GM23338 (cell line): Measurements from ENCODE around the gene ITLN1. TPM values are rescaled to one million over a fixed set of nuclear protein-coding genes. Genes with fewer than 3 reads are reported as not detected.

Experiments
- ATAC-seq: fragments of 200-7000 bp; cut with Tn5 transposase; 3 replicates; pipeline ENCODE4 v1.9.1; 2020
- DNase-seq: peaks from one replicate; pipeline ENCODE4 v3.0.0-alpha.2; 2015; ENCODE audit warnings: low spot score
- H2AFZ ChIP-seq: fragments of 200-600 bp; sonication (generic); 2 replicates; pipeline ENCODE4 v1.8.0; 2016; ENCODE audit warnings: antibody characterized with exemption, mild to moderate bottlenecking, moderate library complexity
- H3F3A ChIP-seq: fragments of 200-600 bp; sonication (generic); replicated peaks from 2 replicates; pipeline ENCODE4 v1.8.0; 2017; ENCODE audit warnings: antibody characterized with exemption, mixed run types, low read depth
- H3K27ac ChIP-seq: fragments of 200-600 bp; sonication (generic); 2 replicates; pipeline ENCODE4 v1.6.1; 2016; ENCODE audit warnings: low read depth
- H3K27me3 ChIP-seq: fragments of 200-600 bp; sonication (generic); 2 replicates; pipeline ENCODE4 v1.8.0; 2016; ENCODE audit warnings: mild to moderate bottlenecking, mixed run types, moderate library complexity; ENCODE audit not compliant: insufficient read depth
- H3K36me3 ChIP-seq: fragments of 200-600 bp; sonication (generic); 2 replicates; pipeline ENCODE4 v1.8.0; 2016; ENCODE audit warnings: mild to moderate bottlenecking; ENCODE audit not compliant: insufficient read depth
- H3K4me1 ChIP-seq: fragments of 200-600 bp; sonication (generic); 2 replicates; pipeline ENCODE4 v1.8.0; 2016; ENCODE audit warnings: mild to moderate bottlenecking, moderate library complexity; ENCODE audit not compliant: insufficient read depth
- H3K4me2 ChIP-seq: fragments of 200-600 bp; sonication (generic); 2 replicates; pipeline ENCODE4 v1.7.1; 2017; ENCODE audit warnings: mixed run types
- H3K4me3 ChIP-seq: fragments of 200-600 bp; sonication (generic); 2 replicates; pipeline ENCODE4 v1.6.1; 2016; ENCODE audit warnings: mixed run types
- H3K79me2 ChIP-seq: fragments of 200-600 bp; sonication (generic); replicated peaks from 2 replicates; pipeline ENCODE4 v1.8.0; 2017; ENCODE audit warnings: mild to moderate bottlenecking; ENCODE audit not compliant: insufficient read depth
- H3K9me2 ChIP-seq: fragments of 200-600 bp; sonication (generic); 2 replicates; pipeline ENCODE4 v1.8.0; 2017; ENCODE audit not compliant: insufficient read depth
- H4K20me1 ChIP-seq: fragments of 200-600 bp; sonication (generic); replicated peaks from 2 replicates; pipeline ENCODE4 v1.8.0; 2017; ENCODE audit warnings: mild to moderate bottlenecking; ENCODE audit not compliant: insufficient read depth
- H3K27ac Mint-ChIP-seq: 2 replicates; pipeline ENCODE4 v1.8.0; 2020; ENCODE audit warnings: inconsistent platforms, mild to moderate bottlenecking, moderate library complexity, mixed read lengths
- H3K27me3 Mint-ChIP-seq: 3 replicates; pipeline ENCODE4 v1.8.0; 2022; ENCODE audit warnings: low read depth, mild to moderate bottlenecking, moderate library complexity, mixed read lengths, inconsistent platforms; ENCODE audit not compliant: insufficient read depth, poor library complexity
- H3K36me3 Mint-ChIP-seq: 3 replicates; pipeline ENCODE4 v1.8.0; 2021; ENCODE audit warnings: low read depth, mild to moderate bottlenecking, inconsistent platforms, moderate library complexity, mixed read lengths
- H3K4me1 Mint-ChIP-seq: 3 replicates; pipeline ENCODE4 v1.8.0; 2020; ENCODE audit warnings: mild to moderate bottlenecking, inconsistent platforms, mixed read lengths
- H3K4me3 Mint-ChIP-seq: 3 replicates; pipeline ENCODE4 v1.8.0; 2021; ENCODE audit warnings: moderate library complexity, mild to moderate bottlenecking, inconsistent platforms, mixed read lengths
- H3K9me3 Mint-ChIP-seq: 3 replicates; pipeline ENCODE4 v1.8.0; 2020; ENCODE audit warnings: moderate library complexity, mild to moderate bottlenecking, inconsistent platforms, mixed read lengths
- CREB1 ChIP-seq: fragments of 250-450 bp; sonication (Bioruptor Pico); IDR thresholded peaks from 2 replicates; pipeline ENCODE4 v1.5.0; 2020; ENCODE audit warnings: low read depth, mild to moderate bottlenecking, moderate library complexity
- EZH2 ChIP-seq: fragments of 200-600 bp; sonication (generic); IDR thresholded peaks from one replicate; pipeline ENCODE4 v1.8.0; 2017; ENCODE audit warnings: antibody characterized with exemption, mild to moderate bottlenecking, low read depth; ENCODE audit not compliant: unreplicated experiment
- EZH2phosphoT487 ChIP-seq: fragments of 200-600 bp; sonication (generic); IDR thresholded peaks from one replicate; pipeline ENCODE4 v1.8.1; 2018; ENCODE audit warnings: antibody characterized with exemption; ENCODE audit not compliant: unreplicated experiment
- JUNB ChIP-seq: IDR thresholded peaks from one replicate; pipeline ENCODE4 v1.6.1; 2016; ENCODE audit warnings: antibody characterized with exemption; ENCODE audit not compliant: unreplicated experiment
- NANOG ChIP-seq: IDR thresholded peaks from 2 replicates; pipeline ENCODE4 v1.6.1; 2016; ENCODE audit warnings: antibody characterized with exemption, borderline replicate concordance
- POLR2AphosphoS5 ChIP-seq: IDR thresholded peaks from 2 replicates; pipeline ENCODE4 v1.6.1; 2016; ENCODE audit warnings: antibody characterized with exemption, low read depth
- STAT1 ChIP-seq: IDR thresholded peaks from one replicate; pipeline ENCODE4 v1.6.1; 2016; ENCODE audit warnings: antibody characterized with exemption; ENCODE audit not compliant: unreplicated experiment
- ZNF114 ChIP-seq: fragments of 250-450 bp; sonication (Bioruptor Pico); IDR thresholded peaks from 2 replicates; pipeline ENCODE4 v1.5.0; 2020; ENCODE audit warnings: mild to moderate bottlenecking, moderate library complexity
- ZNF331 ChIP-seq: fragments of 250-450 bp; sonication (Bioruptor Pico); IDR thresholded peaks from 2 replicates; pipeline ENCODE4 v1.5.0; 2020; ENCODE audit warnings: low read depth, mild to moderate bottlenecking, moderate library complexity
- polyA plus RNA-seq: library from polyadenylated mRNA; unstranded; fragments of >200 nt; fragmentation: Nextera tagmentation; extraction: Ambion mirVana; gene quantifications from 2 replicates; pipeline ENCODE4 v1.2.1, GENCODE V29; 2016
- total RNA-seq: library from RNA; depleted of rRNA; stranded (reverse); fragments of >200 nt; shearing (Covaris generic); gene quantifications from 2 replicates; pipeline ENCODE4 v1.2.3, GENCODE V29; 2014
- TF ChIP-seq, protein P1 (sequence below): IDR thresholded peaks from one replicate; pipeline ENCODE4 v1.6.1; 2018; ENCODE audit warnings: antibody characterized with exemption; ENCODE audit not compliant: unreplicated experiment
- TF ChIP-seq, protein P2 (sequence below): IDR thresholded peaks from 2 replicates; pipeline ENCODE4 v1.6.1; 2016; ENCODE audit warnings: antibody characterized with exemption
- TF ChIP-seq, protein P3 (sequence below): fragments of 250-450 bp; sonication (Bioruptor Pico); IDR thresholded peaks from 2 replicates; pipeline ENCODE4 v1.5.0; 2020; ENCODE audit warnings: mild to moderate bottlenecking, moderate library complexity
- TF ChIP-seq, protein P4 (sequence below), 2 experiments: fragments of 200-600 bp in 1 of 2; sonication (generic) in 1 of 2; conservative IDR thresholded peaks; 2 replicates each; pipeline versions ENCODE4 v1.5.1 to v1.6.1; 2016 to 2017; ENCODE audit warnings: antibody characterized with exemption in 2 of 2, low read depth in 2 of 2, mild to moderate bottlenecking in 2 of 2, moderate library complexity in 1 of 2

ITLN1 gene
- total and polyA plus RNA-seq, 2 experiments from 2014 or later = not detected

DNA sequence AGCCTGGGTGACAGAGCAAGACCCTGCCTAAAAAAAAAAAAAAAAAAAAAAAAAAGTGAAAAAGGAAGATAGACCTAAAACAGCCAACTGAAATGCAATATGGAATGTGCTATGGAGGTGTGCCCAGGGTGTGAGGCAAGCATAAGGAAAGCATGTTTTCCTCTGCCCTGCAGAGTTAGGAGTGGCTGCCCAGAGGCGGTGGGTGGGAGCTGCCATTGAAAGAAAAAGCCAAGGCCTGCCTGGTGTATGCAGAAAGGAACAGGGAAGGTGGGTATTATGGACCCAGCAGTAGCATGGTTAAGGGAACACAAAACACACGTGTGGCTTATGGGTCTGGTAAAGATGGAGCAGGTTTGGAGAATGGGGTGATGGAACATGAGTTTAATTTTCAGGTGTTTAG, 31.2 kb downstream of the ITLN1 start:
- ATAC-seq = no peak
- Histone ChIP-seq H4K20me1 (no peaks in the 10 kb centered on the region), H3K79me2 (no peaks in the 10 kb centered on the region), H3K27ac (no peak overlapping the region), H3K4me2 (no peak overlapping the region), H3K4me3 (no peak overlapping the region), H3F3A (no peaks in the 10 kb centered on the region), H2AFZ (no peak overlapping the region), H3K27me3 (no peaks in the 10 kb centered on the region), H3K4me1 (no peaks in the 10 kb centered on the region), H3K9me2 (peaks cover 4% of the 10 kb centered on the region; the same call in 1 of the 2 replicates), H3K36me3 (no peaks in the 10 kb centered on the region)
- Mint-ChIP-seq H3K27me3 (no peaks in the 10 kb centered on the region), H3K4me3 (no peak overlapping the region), H3K27ac (no peak overlapping the region), H3K9me3 (no peaks in the 10 kb centered on the region), H3K4me1 (no peaks in the 10 kb centered on the region), H3K36me3 (no peaks in the 10 kb centered on the region)
- no peak for DNase-seq
- no peak for TF ChIP-seq POLR2AphosphoS5
- no peak for TF ChIP-seq EZH2
- TF ChIP-seq, protein P1, sequence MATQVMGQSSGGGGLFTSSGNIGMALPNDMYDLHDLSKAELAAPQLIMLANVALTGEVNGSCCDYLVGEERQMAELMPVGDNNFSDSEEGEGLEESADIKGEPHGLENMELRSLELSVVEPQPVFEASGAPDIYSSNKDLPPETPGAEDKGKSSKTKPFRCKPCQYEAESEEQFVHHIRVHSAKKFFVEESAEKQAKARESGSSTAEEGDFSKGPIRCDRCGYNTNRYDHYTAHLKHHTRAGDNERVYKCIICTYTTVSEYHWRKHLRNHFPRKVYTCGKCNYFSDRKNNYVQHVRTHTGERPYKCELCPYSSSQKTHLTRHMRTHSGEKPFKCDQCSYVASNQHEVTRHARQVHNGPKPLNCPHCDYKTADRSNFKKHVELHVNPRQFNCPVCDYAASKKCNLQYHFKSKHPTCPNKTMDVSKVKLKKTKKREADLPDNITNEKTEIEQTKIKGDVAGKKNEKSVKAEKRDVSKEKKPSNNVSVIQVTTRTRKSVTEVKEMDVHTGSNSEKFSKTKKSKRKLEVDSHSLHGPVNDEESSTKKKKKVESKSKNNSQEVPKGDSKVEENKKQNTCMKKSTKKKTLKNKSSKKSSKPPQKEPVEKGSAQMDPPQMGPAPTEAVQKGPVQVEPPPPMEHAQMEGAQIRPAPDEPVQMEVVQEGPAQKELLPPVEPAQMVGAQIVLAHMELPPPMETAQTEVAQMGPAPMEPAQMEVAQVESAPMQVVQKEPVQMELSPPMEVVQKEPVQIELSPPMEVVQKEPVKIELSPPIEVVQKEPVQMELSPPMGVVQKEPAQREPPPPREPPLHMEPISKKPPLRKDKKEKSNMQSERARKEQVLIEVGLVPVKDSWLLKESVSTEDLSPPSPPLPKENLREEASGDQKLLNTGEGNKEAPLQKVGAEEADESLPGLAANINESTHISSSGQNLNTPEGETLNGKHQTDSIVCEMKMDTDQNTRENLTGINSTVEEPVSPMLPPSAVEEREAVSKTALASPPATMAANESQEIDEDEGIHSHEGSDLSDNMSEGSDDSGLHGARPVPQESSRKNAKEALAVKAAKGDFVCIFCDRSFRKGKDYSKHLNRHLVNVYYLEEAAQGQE = no peak
- no peak for TF ChIP-seq STAT1
- TF ChIP-seq JUNB = no peak
- TF ChIP-seq CREB1 = no peak
- no peak for TF ChIP-seq ZNF114 (CRISPR knock-in tag)
- no peak for TF ChIP-seq ZNF331 (CRISPR knock-in tag)
- no peak for TF ChIP-seq NANOG
- TF ChIP-seq, protein P2, sequence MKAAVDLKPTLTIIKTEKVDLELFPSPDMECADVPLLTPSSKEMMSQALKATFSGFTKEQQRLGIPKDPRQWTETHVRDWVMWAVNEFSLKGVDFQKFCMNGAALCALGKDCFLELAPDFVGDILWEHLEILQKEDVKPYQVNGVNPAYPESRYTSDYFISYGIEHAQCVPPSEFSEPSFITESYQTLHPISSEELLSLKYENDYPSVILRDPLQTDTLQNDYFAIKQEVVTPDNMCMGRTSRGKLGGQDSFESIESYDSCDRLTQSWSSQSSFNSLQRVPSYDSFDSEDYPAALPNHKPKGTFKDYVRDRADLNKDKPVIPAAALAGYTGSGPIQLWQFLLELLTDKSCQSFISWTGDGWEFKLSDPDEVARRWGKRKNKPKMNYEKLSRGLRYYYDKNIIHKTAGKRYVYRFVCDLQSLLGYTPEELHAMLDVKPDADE = no peak
- no peak for TF ChIP-seq EZH2phosphoT487
- TF ChIP-seq, protein P3, sequence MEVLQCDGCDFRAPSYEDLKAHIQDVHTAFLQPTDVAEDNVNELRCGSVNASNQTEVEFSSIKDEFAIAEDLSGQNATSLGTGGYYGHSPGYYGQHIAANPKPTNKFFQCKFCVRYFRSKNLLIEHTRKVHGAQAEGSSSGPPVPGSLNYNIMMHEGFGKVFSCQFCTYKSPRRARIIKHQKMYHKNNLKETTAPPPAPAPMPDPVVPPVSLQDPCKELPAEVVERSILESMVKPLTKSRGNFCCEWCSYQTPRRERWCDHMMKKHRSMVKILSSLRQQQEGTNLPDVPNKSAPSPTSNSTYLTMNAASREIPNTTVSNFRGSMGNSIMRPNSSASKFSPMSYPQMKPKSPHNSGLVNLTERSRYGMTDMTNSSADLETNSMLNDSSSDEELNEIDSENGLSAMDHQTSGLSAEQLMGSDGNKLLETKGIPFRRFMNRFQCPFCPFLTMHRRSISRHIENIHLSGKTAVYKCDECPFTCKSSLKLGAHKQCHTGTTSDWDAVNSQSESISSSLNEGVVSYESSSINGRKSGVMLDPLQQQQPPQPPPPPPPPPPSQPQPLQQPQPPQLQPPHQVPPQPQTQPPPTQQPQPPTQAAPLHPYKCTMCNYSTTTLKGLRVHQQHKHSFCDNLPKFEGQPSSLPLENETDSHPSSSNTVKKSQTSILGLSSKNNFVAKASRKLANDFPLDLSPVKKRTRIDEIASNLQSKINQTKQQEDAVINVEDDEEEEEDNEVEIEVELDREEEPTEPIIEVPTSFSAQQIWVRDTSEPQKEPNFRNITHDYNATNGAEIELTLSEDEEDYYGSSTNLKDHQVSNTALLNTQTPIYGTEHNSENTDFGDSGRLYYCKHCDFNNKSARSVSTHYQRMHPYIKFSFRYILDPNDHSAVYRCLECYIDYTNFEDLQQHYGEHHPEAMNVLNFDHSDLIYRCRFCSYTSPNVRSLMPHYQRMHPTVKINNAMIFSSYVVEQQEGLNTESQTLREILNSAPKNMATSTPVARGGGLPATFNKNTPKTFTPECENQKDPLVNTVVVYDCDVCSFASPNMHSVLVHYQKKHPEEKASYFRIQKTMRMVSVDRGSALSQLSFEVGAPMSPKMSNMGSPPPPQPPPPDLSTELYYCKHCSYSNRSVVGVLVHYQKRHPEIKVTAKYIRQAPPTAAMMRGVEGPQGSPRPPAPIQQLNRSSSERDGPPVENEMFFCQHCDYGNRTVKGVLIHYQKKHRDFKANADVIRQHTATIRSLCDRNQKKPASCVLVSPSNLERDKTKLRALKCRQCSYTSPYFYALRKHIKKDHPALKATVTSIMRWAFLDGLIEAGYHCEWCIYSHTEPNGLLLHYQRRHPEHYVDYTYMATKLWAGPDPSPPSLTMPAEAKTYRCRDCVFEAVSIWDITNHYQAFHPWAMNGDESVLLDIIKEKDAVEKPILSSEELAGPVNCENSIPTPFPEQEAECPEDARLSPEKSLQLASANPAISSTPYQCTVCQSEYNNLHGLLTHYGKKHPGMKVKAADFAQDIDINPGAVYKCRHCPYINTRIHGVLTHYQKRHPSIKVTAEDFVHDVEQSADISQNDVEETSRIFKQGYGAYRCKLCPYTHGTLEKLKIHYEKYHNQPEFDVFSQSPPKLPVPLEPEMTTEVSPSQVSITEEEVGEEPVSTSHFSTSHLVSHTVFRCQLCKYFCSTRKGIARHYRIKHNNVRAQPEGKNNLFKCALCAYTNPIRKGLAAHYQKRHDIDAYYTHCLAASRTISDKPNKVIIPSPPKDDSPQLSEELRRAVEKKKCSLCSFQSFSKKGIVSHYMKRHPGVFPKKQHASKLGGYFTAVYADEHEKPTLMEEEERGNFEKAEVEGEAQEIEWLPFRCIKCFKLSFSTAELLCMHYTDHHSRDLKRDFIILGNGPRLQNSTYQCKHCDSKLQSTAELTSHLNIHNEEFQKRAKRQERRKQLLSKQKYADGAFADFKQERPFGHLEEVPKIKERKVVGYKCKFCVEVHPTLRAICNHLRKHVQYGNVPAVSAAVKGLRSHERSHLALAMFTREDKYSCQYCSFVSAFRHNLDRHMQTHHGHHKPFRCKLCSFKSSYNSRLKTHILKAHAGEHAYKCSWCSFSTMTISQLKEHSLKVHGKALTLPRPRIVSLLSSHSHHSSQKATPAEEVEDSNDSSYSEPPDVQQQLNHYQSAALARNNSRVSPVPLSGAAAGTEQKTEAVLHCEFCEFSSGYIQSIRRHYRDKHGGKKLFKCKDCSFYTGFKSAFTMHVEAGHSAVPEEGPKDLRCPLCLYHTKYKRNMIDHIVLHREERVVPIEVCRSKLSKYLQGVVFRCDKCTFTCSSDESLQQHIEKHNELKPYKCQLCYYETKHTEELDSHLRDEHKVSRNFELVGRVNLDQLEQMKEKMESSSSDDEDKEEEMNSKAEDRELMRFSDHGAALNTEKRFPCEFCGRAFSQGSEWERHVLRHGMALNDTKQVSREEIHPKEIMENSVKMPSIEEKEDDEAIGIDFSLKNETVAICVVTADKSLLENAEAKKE (CRISPR knock-in tag) = no peak
- TF ChIP-seq, protein P4, sequence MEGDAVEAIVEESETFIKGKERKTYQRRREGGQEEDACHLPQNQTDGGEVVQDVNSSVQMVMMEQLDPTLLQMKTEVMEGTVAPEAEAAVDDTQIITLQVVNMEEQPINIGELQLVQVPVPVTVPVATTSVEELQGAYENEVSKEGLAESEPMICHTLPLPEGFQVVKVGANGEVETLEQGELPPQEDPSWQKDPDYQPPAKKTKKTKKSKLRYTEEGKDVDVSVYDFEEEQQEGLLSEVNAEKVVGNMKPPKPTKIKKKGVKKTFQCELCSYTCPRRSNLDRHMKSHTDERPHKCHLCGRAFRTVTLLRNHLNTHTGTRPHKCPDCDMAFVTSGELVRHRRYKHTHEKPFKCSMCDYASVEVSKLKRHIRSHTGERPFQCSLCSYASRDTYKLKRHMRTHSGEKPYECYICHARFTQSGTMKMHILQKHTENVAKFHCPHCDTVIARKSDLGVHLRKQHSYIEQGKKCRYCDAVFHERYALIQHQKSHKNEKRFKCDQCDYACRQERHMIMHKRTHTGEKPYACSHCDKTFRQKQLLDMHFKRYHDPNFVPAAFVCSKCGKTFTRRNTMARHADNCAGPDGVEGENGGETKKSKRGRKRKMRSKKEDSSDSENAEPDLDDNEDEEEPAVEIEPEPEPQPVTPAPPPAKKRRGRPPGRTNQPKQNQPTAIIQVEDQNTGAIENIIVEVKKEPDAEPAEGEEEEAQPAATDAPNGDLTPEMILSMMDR (conservative IDR thresholded peaks at IDR 0.05; ENCODE audit: low read depth in 2 of 2) = no peak
